ENCODE measurements around the gene CEP57.

DNA sequence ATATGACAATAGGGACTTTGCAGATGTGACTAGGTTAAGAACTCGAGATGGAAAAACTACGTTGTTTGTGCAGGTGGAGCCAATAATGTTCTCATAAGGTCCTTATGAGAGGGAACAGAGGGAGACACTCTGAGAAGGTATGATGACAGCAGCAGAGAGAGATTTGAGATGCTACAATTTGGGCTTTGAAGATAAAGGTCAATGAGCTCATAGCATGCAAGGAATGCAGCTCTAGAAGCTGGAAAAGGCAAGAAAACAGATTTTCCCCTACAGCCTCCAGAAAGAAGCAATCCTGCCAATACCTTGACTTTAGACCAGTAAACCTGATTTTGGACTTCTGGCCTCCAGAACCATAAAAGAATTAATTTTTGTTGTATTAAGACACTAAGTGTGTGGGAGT, 21.8 kb upstream of the CEP57 start:
- TF ChIP-seq, protein P1, sequence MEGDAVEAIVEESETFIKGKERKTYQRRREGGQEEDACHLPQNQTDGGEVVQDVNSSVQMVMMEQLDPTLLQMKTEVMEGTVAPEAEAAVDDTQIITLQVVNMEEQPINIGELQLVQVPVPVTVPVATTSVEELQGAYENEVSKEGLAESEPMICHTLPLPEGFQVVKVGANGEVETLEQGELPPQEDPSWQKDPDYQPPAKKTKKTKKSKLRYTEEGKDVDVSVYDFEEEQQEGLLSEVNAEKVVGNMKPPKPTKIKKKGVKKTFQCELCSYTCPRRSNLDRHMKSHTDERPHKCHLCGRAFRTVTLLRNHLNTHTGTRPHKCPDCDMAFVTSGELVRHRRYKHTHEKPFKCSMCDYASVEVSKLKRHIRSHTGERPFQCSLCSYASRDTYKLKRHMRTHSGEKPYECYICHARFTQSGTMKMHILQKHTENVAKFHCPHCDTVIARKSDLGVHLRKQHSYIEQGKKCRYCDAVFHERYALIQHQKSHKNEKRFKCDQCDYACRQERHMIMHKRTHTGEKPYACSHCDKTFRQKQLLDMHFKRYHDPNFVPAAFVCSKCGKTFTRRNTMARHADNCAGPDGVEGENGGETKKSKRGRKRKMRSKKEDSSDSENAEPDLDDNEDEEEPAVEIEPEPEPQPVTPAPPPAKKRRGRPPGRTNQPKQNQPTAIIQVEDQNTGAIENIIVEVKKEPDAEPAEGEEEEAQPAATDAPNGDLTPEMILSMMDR (conservative IDR thresholded peaks at IDR 0.05; ENCODE audit: low read depth, low read length) = no peak
- TF ChIP-seq EZH2 (IDR thresholded peaks at IDR 0.05; ENCODE audit: borderline replicate concordance, low read depth, low read length, poor library complexity, severe bottlenecking) = no peak

Measured in A673 (cell line).